Muscle layer of duodenum (tissue), 2 donors: Measurements from ENCODE around the gene RUBCN.
"Not testable (repeated sequence)": the region's sequence is repeated elsewhere in the genome, so short reads cannot be mapped to it uniquely, and the experiment has no call there.

Source experiments
- H3K27ac ChIP-seq: one replicate; pipeline ENCODE4 v1.7.0; 2013; ENCODE audit warnings: mild to moderate bottlenecking, low read length
- H3K27me3 ChIP-seq: one replicate; pipeline ENCODE4 v1.7.0; 2013; ENCODE audit warnings: low read depth, mild to moderate bottlenecking, control low read depth, low read length
- H3K36me3 ChIP-seq, 2 donors: one replicate each; pipeline ENCODE4 v1.7.0; 2013; ENCODE audit warnings: low read length in 2 of 2, control low read depth in 1 of 2, mild to moderate bottlenecking in 1 of 2; ENCODE audit not compliant: insufficient read depth in 2 of 2, control insufficient read depth in 1 of 2
- H3K4me1 ChIP-seq, 2 donors: one replicate each; pipeline ENCODE4 v1.7.0; 2013; ENCODE audit warnings: low read length in 2 of 2, mild to moderate bottlenecking in 2 of 2, control low read depth in 1 of 2, moderate library complexity in 1 of 2; ENCODE audit not compliant: insufficient read depth in 2 of 2, control insufficient read depth in 1 of 2
- H3K4me3 ChIP-seq, 2 donors: one replicate each; pipeline ENCODE4 v1.7.0; 2013; ENCODE audit warnings: low read length in 2 of 2, low read depth in 1 of 2, mild to moderate bottlenecking in 1 of 2
- H3K9me3 ChIP-seq, 2 donors: one replicate each; pipeline ENCODE4 v1.7.0; 2013; ENCODE audit warnings: low read length in 2 of 2, control low read depth in 1 of 2, mild to moderate bottlenecking in 1 of 2; ENCODE audit not compliant: control insufficient read depth in 1 of 2
- donor health status: healthy.

The RUBCN gene

DNA sequence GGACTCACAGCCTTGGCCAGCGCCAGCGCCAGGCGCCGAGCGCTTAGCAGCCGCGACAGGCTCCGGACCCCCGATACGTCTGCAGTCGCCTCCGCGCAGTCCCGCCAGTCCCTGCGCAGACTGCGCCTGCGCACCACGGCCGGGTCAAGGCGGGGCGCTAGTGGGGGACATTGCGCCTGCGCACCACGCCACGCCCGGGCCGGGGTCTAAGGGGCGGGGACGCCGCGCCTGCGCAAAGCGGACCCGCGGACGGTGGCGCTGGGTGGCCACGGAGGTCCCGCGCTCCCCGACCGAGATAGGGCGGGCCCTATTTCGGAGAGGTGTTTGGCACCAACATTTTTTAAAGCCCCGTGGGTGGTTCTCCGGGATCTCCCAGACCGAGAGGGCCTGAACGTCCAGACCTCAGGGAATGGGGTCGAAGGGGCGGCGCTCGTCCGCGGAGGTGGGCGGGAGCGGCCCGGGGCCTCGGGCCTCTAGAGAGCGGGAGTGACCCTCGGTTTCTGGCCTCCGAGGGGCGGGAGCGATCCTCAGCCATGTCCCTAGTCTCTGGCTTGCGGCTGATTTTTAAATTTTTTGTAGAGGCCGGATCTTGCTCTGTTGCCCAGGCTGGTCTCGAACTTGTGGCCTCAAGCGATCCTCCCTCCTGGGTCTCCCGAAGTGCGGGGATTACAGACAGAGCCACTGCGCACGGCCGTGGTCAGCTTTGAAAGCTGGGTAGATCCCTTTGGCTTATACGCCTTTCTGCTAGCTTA, 108.8 kb downstream of the RUBCN start:
- peak overlapping the region in 1 of 2 donors; percentile 66 for H3K4me3 ChIP-seq
- not testable (repeated sequence) for H3K36me3 ChIP-seq, H3K9me3 ChIP-seq, H3K4me1 ChIP-seq, H3K27me3 ChIP-seq
- H3K27ac ChIP-seq: peak overlapping the region; percentile 16

DNA sequence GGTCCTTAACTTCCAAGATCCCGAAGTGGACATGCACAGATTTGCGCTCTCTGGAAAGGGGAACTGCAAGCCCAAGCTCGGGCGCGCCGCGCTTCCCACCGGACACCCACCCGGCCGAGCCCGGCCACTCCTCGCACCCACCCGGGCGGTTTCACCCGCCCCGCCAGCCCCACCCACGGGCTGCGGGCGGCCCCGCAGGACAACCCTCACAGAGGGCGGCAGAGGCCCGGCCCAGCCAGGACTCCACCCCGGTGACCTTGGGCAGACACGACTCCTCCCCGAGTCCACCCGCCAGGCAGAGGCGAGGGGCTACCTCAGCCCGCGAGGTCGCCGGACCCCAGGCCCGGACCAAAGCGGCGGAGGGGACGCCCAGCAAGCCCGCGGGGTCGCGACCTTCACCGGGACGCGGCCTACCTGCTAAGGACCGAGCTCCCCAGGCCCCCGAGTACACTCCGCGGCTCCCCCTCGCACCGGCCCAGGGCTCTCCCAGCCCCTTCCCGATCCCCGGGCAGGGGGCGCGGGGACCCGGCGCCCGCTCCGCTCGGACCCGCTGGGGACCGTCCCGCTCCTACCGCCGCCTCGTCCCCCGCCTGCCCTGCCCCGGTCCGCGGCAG, 109.4 kb downstream of the RUBCN start:
- not testable (repeated sequence) for H3K27me3 ChIP-seq, H3K4me1 ChIP-seq, H3K9me3 ChIP-seq, H3K36me3 ChIP-seq, H3K27ac ChIP-seq
- peak overlapping the region in 1 of 2 donors; percentile 66 for H3K4me3 ChIP-seq

DNA sequence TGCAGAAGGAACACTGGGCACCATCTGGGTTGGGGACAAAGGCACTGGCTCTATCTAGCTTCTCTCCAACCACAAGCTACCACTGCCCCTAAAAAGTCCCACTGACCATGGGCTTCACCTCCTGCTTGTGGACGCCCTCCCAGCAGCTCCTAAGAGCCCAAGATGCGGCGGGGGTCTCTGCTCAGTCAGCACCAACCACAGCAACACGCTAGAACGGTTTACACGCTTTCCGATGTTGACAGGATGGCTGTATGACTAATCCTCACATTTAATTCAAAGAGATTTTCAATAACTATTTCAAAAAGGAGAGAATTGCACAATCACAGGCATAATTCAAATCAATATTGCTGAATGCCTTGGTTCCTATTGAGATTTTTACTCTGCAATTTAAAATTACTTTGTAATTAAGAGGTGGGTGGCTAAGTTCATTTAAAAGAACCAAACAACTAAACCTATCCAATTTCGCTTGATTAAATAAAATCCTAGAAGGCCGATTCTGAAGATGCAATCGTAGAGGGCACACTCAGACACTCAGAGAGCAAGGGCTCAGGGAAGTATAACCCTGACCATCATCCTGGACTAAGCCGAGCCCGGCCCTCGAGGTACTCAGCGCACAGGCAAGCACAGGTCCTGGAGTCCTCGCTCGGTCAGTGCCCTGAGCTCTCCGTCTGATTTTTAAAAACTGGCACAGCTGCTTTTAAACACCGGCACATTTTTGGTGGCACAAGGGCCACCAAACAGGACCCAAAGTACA, 110.1 kb downstream of the RUBCN start:
- H3K36me3 ChIP-seq, H3K4me1 ChIP-seq, H3K4me3 ChIP-seq, H3K27ac ChIP-seq, H3K27me3 ChIP-seq, H3K9me3 ChIP-seq: not testable (repeated sequence)

DNA sequence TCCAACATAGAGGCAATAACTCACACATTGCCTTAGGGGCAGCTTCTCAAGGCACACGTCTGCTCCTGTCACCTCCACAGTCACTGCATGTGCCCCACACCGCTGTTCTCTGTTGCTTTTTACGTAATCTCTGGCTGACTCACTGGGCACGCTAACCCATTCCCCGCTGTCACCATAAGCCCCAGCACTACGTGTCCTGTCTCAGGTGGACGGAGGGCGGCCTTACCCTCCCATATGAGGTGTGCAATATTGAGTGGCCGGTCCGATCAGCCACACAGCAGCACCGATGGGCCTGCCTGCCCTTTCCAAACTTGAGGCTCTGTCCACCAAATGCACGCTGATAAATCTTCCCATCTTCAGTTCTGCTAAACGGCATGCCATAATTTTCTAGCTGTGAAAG, 115.2 kb downstream of the RUBCN start:
- not testable (repeated sequence) for H3K27me3 ChIP-seq, H3K9me3 ChIP-seq, H3K4me3 ChIP-seq, H3K27ac ChIP-seq, H3K4me1 ChIP-seq
- H3K36me3 ChIP-seq: peaks cover 7 to 36% of the 10 kb centered on the region in 2 donors
